Neural crest cell (in vitro differentiated cells): Measurements from ENCODE around the gene HIP1. TPM values are rescaled to one million over a fixed set of nuclear protein-coding genes. Genes with fewer than 3 reads are reported as not detected.
A peak's percentile ranks its signal among the peaks of the same experiment; 100 is the strongest.

ENCODE experiments used
- DNase-seq: peaks from one replicate; pipeline ENCODE4 v3.0.0; 2021; ENCODE audit warnings: low read depth, mixed read lengths, low spot score
- H3K27ac Mint-ChIP-seq: one replicate; pipeline ENCODE4 v1.8.0; 2021; ENCODE audit warnings: mild to moderate bottlenecking, mixed read lengths; ENCODE audit not compliant: unreplicated experiment
- H3K27me3 Mint-ChIP-seq: 2 replicates; pipeline ENCODE4 v1.8.0; 2021; ENCODE audit warnings: low read depth, mild to moderate bottlenecking, mixed read lengths
- H3K36me3 Mint-ChIP-seq: 2 replicates; pipeline ENCODE4 v1.8.0; 2021; ENCODE audit warnings: low read depth, mild to moderate bottlenecking, mixed read lengths
- H3K4me1 Mint-ChIP-seq: 2 replicates; pipeline ENCODE4 v1.8.0; 2021; ENCODE audit warnings: mixed read lengths
- H3K4me3 Mint-ChIP-seq: one replicate; pipeline ENCODE4 v1.8.0; 2021; ENCODE audit warnings: mild to moderate bottlenecking, mixed read lengths
- H3K9me3 Mint-ChIP-seq: 2 replicates; pipeline ENCODE4 v1.8.0; 2021; ENCODE audit warnings: mixed read lengths
- total RNA-seq: library from RNA; stranded (reverse); gene quantifications from 2 replicates; pipeline ENCODE4 v1.2.1, GENCODE V29; 2021
- TF ChIP-seq, protein P1 (sequence below): fragments of 200-600 bp; sonication (generic); conservative IDR thresholded peaks from 2 replicates; pipeline ENCODE4 v1.5.0; 2021; ENCODE audit warnings: antibody characterized with exemption, mild to moderate bottlenecking

The HIP1 gene
- total RNA-seq, 1 donor from 2014 or later, result 87.3 TPM

DNA sequence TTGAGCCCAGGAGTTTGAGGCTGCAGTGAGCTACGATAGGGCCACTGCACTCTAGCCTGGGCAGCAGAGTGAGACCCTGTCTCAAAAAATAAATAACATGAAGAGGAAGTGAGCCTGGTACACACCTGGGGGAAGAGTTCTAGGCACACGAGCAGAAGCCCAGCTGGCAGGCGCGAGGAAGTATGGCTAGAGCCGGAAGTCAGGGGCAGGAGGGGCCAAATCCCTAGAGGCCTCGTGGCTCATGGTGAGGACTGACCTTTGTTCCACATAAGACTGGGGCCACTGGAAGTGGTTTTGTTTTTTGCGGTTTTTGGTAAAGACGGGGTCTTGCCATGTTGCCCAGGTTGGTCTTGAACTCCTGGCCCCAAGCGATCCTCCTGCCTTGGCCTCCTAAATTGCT, 117.6 kb downstream of the HIP1 start:
- Mint-ChIP-seq H3K27me3 (no peaks in the 10 kb centered on the region), H3K27ac (peak overlapping the region; percentile 43), H3K4me1 (peaks cover 12% of the 10 kb centered on the region), H3K9me3 (no peaks in the 10 kb centered on the region), H3K4me3 (no peak overlapping the region), H3K36me3 (peaks cover 14% of the 10 kb centered on the region)
- DNase-seq, result no peak
- TF ChIP-seq, protein P1, sequence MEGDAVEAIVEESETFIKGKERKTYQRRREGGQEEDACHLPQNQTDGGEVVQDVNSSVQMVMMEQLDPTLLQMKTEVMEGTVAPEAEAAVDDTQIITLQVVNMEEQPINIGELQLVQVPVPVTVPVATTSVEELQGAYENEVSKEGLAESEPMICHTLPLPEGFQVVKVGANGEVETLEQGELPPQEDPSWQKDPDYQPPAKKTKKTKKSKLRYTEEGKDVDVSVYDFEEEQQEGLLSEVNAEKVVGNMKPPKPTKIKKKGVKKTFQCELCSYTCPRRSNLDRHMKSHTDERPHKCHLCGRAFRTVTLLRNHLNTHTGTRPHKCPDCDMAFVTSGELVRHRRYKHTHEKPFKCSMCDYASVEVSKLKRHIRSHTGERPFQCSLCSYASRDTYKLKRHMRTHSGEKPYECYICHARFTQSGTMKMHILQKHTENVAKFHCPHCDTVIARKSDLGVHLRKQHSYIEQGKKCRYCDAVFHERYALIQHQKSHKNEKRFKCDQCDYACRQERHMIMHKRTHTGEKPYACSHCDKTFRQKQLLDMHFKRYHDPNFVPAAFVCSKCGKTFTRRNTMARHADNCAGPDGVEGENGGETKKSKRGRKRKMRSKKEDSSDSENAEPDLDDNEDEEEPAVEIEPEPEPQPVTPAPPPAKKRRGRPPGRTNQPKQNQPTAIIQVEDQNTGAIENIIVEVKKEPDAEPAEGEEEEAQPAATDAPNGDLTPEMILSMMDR, result no peak

DNA sequence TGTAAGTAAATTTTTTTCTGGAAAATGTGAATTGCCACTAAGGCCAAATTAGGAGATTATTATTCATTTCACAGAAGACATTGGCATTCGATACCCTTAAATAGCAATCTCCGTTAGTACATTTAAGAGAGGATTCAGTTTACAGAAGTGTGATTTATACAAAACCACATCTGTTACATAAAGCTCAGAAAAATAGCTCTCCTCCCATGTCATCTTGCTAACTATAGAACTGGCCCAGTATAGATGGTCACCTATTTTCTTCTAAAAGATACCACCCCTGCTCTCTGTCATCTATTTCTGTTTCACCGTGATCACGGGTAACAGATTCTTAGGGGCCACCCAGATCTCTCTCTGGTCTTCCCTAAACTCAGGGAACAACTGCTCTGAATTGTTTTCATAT, 119.1 kb downstream of the HIP1 start:
- no peaks in the 10 kb centered on the region for H3K27me3 Mint-ChIP-seq
- TF ChIP-seq, protein P1, result no peak
- DNase-seq, result no peak
- peak overlapping the region; percentile 71 for H3K27ac Mint-ChIP-seq
- peaks cover 8% of the 10 kb centered on the region for H3K36me3 Mint-ChIP-seq
- no peak overlapping the region for H3K4me3 Mint-ChIP-seq
- H3K4me1 Mint-ChIP-seq, result peaks cover 10% of the 10 kb centered on the region
- H3K9me3 Mint-ChIP-seq, result no peaks in the 10 kb centered on the region

DNA sequence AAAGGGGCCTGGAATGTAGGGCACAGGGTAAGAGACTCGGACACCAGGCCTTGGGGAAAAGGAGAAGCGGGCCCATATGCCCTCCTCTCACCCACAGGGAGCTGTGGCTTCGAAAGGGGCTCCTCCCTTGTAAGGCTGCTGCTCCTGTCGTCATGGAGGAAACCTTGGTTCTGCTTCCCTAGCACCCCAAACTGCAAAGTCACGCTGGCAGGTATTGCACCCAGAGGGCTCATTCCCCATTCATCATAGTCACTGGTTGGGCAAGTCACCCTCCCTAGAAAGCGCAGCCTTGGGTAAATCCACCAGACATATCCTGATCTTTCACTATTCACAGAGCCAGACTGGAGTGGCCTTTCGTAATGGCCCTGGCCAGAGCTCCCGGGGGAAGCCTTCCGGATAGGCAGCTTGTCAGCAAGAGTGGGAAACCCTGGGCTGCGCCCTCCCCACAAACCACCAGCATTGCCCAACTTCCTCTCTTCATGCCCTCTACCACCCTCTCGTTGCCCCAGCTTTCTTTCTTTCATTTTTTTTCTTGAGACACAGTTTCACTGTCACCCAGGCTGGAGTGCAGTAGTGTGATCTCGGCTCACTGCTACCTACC, 121.0 kb downstream of the HIP1 start:
- Mint-ChIP-seq H3K9me3 (no peaks in the 10 kb centered on the region), H3K36me3 (peaks cover 2% of the 10 kb centered on the region), H3K4me3 (no peak overlapping the region), H3K27ac (peak overlapping the region; percentile 67), H3K4me1 (no peaks in the 10 kb centered on the region), H3K27me3 (no peaks in the 10 kb centered on the region)
- TF ChIP-seq, protein P1, result no peak
- no peak for DNase-seq

DNA sequence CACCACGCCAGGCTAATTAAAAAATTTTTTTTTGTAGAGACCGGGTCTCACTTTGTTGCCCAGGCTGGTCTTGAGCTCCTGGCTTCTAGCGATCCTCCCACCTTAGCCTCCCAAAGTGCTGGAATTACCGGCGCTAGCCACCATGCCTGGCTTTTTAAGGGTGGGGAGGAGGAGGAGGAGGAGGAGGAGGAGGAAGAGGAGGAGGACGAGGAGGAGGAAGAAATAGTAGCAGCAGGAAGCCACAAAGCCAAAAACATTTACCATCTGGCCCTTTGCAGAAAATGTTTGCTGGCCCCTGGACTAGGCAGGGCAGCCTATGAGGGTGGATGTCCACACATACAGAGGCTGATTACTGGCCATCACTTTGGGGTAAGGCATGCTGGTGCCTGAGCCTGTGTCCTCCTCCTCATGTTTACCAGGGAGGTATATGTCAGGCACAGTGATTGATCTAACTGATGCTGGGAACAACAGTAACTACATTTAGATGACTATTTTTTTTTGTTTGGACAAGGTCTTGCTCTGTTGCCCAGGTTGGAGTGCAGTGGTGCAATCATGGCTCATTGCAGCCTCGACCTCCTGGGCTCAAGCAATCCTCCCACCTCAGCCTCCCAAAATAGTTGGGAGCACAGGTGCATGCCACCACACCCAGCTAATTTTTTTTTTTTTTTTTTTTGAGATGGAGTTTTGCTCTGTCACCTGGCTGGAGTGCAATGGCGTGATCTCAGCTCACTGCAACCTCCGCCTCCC, 122.1 kb downstream of the HIP1 start:
- Mint-ChIP-seq H3K9me3 (no peaks in the 10 kb centered on the region), H3K4me1 (peaks cover 4% of the 10 kb centered on the region), H3K4me3 (no peak overlapping the region), H3K36me3 (peaks cover 2% of the 10 kb centered on the region), H3K27ac (peak overlapping the region; percentile 52), H3K27me3 (no peaks in the 10 kb centered on the region)
- DNase-seq, result no peak
- TF ChIP-seq, protein P1, result no peak

DNA sequence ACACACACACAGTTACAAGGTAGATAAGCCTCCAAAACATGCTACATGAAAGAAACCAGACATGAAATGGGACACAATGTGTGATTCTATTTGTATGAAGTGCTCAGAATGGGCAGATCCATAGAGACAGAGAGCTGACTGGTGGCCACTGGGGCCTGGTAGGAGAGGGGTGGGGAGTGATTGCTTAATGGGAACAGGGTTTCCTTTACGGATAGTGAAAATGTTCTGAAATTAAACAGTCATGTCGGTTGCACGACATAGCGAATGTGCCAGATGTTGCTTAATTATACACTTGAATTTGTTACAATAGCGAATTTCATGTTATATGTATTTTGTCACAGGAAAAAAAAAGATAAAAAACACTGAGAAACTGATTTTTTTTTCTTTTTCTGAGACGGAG, 124.3 kb downstream of the HIP1 start:
- no peak for DNase-seq
- Mint-ChIP-seq H3K36me3 (no peaks in the 10 kb centered on the region), H3K4me1 (peaks cover 6% of the 10 kb centered on the region), H3K4me3 (no peak overlapping the region), H3K27me3 (no peaks in the 10 kb centered on the region), H3K27ac (no peak overlapping the region), H3K9me3 (no peaks in the 10 kb centered on the region)
- TF ChIP-seq, protein P1, result no peak
